Neural cell (in vitro differentiated cells): Measurements from ENCODE around the gene VDAC1. TPM values are rescaled to one million over a fixed set of nuclear protein-coding genes. Genes with fewer than 3 reads are reported as not detected.

Experiments used
- H2AFZ ChIP-seq: fragments of 200-600, 300-800 bp; sonication (generic), shearing (Covaris generic); 2 replicates; pipeline ENCODE4 v1.6.0; 2014; ENCODE audit warnings: low read depth, mild to moderate bottlenecking, antibody characterized with exemption, low read length, moderate library complexity
- H3F3A ChIP-seq: fragments of 200-600 bp; shearing (Covaris generic); 2 replicates; pipeline ENCODE4 v1.6.1; 2016; ENCODE audit warnings: mild to moderate bottlenecking, moderate library complexity, mixed read lengths, antibody characterized with exemption, low read length; ENCODE audit not compliant: insufficient read depth, poor library complexity, severe bottlenecking
- H3K27ac ChIP-seq: fragments of 200-600, 300-800 bp; sonication (generic), shearing (Covaris generic); 2 replicates; pipeline ENCODE4 v1.5.1; 2014; ENCODE audit warnings: mild to moderate bottlenecking, low read length, moderate library complexity
- H3K27me3 ChIP-seq: fragments of 300-800, 200-600 bp; sonication (generic), shearing (Covaris generic); 2 replicates; pipeline ENCODE4 v1.6.0; 2014; ENCODE audit warnings: mild to moderate bottlenecking, low read depth, low read length, moderate library complexity; ENCODE audit not compliant: insufficient read depth
- H3K36me3 ChIP-seq: fragments of 300-800, 200-600 bp; sonication (generic), shearing (Covaris generic); 2 replicates; pipeline ENCODE4 v1.5.1; 2014; ENCODE audit warnings: mild to moderate bottlenecking, antibody characterized with exemption, low read length, moderate library complexity; ENCODE audit not compliant: insufficient read depth
- H3K4me2 ChIP-seq: fragments of 300-800, 200-600 bp; sonication (generic), shearing (Covaris generic); 2 replicates; pipeline ENCODE4 v1.6.0; 2014; ENCODE audit warnings: mild to moderate bottlenecking, low read length
- H3K4me3 ChIP-seq: fragments of 300-800, 200-600 bp; sonication (generic), shearing (Covaris generic); 2 replicates; pipeline ENCODE4 v1.5.1; 2014; ENCODE audit warnings: mild to moderate bottlenecking, low read length, moderate library complexity
- H3K79me2 ChIP-seq: fragments of 200-600 bp; shearing (Covaris generic); replicated peaks from 2 replicates; pipeline ENCODE4 v1.6.0; 2014; ENCODE audit warnings: mild to moderate bottlenecking, low read length, moderate library complexity; ENCODE audit not compliant: insufficient read depth
- H3K9ac ChIP-seq: fragments of 300-800, 200-600 bp; sonication (generic), shearing (Covaris generic); 2 replicates; pipeline ENCODE4 v1.6.1; 2016; ENCODE audit warnings: mild to moderate bottlenecking, low read length, mixed read lengths
- H3K9me2 ChIP-seq: fragments of 200-600 bp; shearing (Covaris generic); 2 replicates; pipeline ENCODE4 v1.6.1; 2016; ENCODE audit warnings: mild to moderate bottlenecking, low read length, mixed read lengths; ENCODE audit not compliant: insufficient read depth
- H3K9me3 ChIP-seq: fragments of 200-600, 300-800 bp; sonication (generic), shearing (Covaris generic); 2 replicates; pipeline ENCODE4 v1.6.1; 2016; ENCODE audit warnings: mild to moderate bottlenecking, mixed run types, low read length, moderate library complexity, mixed read lengths
- H4K20me1 ChIP-seq: fragments of 200-600 bp; shearing (Covaris generic); 2 replicates; pipeline ENCODE4 v1.6.1; 2016; ENCODE audit warnings: mild to moderate bottlenecking, mixed run types; ENCODE audit not compliant: insufficient read depth
- EP300 ChIP-seq: fragments of 450-650 bp; conservative IDR thresholded peaks from 2 replicates; pipeline ENCODE4 v1.6.1; 2014; ENCODE audit warnings: antibody characterized with exemption, mild to moderate bottlenecking, moderate library complexity; ENCODE audit not compliant: poor library complexity, severe bottlenecking
- EZH2 ChIP-seq: fragments of 200-600, 300-800 bp; shearing (Covaris generic), sonication (generic); IDR thresholded peaks from 2 replicates; pipeline ENCODE4 v1.6.1; 2014; ENCODE audit warnings: antibody characterized with exemption, low read length, borderline replicate concordance, mild to moderate bottlenecking; ENCODE audit not compliant: insufficient read depth, poor library complexity, severe bottlenecking
- MXI1 ChIP-seq: fragments of 450-650 bp; conservative IDR thresholded peaks from 2 replicates; pipeline ENCODE4 v1.6.1; 2014; ENCODE audit warnings: antibody characterized with exemption, mild to moderate bottlenecking; ENCODE audit not compliant: poor library complexity, severe bottlenecking
- POLR2AphosphoS5 ChIP-seq: IDR thresholded peaks from 2 replicates; pipeline ENCODE4 v1.6.1; 2012
- RAD21 ChIP-seq: fragments of 450-650 bp; conservative IDR thresholded peaks from 2 replicates; pipeline ENCODE4 v1.6.1; 2014; ENCODE audit warnings: antibody characterized with exemption, mild to moderate bottlenecking, moderate library complexity
- SMC3 ChIP-seq: fragments of 450-650 bp; conservative IDR thresholded peaks from 2 replicates; pipeline ENCODE4 v1.6.1; 2014; ENCODE audit warnings: antibody characterized with exemption, mild to moderate bottlenecking, moderate library complexity; ENCODE audit not compliant: poor library complexity
- TAF1 ChIP-seq: IDR thresholded peaks from 2 replicates; pipeline ENCODE4 v1.6.1; 2012; ENCODE audit warnings: low read depth
- polyA plus RNA-seq: library from polyadenylated mRNA; depleted of rRNA; stranded (reverse); fragments of >200 nt; gene quantifications from 2 replicates; pipeline ENCODE4 v1.2.3, GENCODE V29; 2014
- TF ChIP-seq, protein P1 (sequence below): IDR thresholded peaks from 2 replicates; pipeline ENCODE4 v1.6.1; 2012; ENCODE audit warnings: borderline replicate concordance
- TF ChIP-seq, protein P2 (sequence below): fragments of 450-650 bp; IDR thresholded peaks from 2 replicates; pipeline ENCODE4 v1.5.1; 2014; ENCODE audit warnings: antibody characterized with exemption, mild to moderate bottlenecking, moderate library complexity; ENCODE audit not compliant: poor library complexity, severe bottlenecking

Gene VDAC1
- polyA plus RNA-seq, 1 donor from 2014 or later: 307 TPM

DNA sequence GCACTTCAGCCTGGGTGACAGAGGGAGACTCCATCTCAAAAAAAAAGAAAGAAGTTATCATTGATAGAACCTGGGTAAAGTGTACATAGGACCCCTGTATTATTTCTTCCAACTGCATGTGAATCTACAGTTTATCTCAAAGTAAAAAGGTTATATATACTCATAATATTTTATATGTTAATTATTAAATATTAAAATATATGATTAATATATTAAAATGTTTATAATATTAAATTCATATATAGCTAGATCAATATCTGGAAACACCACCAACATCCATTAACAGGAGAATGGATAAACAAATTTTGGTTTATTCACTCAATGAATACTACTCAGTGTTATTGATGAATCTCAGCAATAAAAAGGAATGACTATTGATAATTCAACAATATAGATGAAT is 56.1 kb downstream of the VDAC1 start:
- Histone ChIP-seq H3K27me3 (no peaks in the 10 kb centered on the region), H3K9ac (no peak overlapping the region), H3K9me3 (no peaks in the 10 kb centered on the region), H2AFZ (no peak overlapping the region), H3F3A (no peaks in the 10 kb centered on the region), H3K4me3 (no peak overlapping the region), H3K79me2 (no peaks in the 10 kb centered on the region), H3K4me2 (no peak overlapping the region), H3K27ac (no peak overlapping the region), H4K20me1 (no peaks in the 10 kb centered on the region), H3K9me2 (no peaks in the 10 kb centered on the region), H3K36me3 (no peaks in the 10 kb centered on the region)
- TF ChIP-seq RAD21 (no peak), POLR2AphosphoS5 (no peak), EZH2 (no peak), MXI1 (no peak), EP300 (no peak), SMC3 (no peak)
- TF ChIP-seq, protein P1, sequence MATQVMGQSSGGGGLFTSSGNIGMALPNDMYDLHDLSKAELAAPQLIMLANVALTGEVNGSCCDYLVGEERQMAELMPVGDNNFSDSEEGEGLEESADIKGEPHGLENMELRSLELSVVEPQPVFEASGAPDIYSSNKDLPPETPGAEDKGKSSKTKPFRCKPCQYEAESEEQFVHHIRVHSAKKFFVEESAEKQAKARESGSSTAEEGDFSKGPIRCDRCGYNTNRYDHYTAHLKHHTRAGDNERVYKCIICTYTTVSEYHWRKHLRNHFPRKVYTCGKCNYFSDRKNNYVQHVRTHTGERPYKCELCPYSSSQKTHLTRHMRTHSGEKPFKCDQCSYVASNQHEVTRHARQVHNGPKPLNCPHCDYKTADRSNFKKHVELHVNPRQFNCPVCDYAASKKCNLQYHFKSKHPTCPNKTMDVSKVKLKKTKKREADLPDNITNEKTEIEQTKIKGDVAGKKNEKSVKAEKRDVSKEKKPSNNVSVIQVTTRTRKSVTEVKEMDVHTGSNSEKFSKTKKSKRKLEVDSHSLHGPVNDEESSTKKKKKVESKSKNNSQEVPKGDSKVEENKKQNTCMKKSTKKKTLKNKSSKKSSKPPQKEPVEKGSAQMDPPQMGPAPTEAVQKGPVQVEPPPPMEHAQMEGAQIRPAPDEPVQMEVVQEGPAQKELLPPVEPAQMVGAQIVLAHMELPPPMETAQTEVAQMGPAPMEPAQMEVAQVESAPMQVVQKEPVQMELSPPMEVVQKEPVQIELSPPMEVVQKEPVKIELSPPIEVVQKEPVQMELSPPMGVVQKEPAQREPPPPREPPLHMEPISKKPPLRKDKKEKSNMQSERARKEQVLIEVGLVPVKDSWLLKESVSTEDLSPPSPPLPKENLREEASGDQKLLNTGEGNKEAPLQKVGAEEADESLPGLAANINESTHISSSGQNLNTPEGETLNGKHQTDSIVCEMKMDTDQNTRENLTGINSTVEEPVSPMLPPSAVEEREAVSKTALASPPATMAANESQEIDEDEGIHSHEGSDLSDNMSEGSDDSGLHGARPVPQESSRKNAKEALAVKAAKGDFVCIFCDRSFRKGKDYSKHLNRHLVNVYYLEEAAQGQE: no peak
- TF ChIP-seq, protein P2, sequence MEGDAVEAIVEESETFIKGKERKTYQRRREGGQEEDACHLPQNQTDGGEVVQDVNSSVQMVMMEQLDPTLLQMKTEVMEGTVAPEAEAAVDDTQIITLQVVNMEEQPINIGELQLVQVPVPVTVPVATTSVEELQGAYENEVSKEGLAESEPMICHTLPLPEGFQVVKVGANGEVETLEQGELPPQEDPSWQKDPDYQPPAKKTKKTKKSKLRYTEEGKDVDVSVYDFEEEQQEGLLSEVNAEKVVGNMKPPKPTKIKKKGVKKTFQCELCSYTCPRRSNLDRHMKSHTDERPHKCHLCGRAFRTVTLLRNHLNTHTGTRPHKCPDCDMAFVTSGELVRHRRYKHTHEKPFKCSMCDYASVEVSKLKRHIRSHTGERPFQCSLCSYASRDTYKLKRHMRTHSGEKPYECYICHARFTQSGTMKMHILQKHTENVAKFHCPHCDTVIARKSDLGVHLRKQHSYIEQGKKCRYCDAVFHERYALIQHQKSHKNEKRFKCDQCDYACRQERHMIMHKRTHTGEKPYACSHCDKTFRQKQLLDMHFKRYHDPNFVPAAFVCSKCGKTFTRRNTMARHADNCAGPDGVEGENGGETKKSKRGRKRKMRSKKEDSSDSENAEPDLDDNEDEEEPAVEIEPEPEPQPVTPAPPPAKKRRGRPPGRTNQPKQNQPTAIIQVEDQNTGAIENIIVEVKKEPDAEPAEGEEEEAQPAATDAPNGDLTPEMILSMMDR: no peak

DNA sequence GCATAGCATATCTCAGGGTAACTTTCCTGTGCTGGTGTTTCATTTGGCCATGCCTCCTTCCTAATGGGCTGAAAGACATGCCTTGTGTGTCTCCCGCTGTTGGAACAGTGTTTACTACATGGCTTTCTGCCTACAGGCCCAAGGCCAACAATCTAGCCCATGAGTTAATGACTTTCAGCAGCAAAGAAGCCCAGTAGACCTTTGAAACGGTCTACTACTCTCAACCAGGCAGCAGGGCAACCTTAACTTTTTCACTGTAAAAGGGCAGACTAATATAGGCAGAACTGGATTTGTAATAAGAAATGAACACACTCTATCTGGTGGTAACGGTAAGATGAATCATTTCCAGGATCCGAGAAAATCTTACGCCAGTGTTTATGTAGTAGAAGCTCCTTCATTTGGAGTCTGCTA is 57.3 kb downstream of the VDAC1 start:
- Histone ChIP-seq H3K79me2 (no peaks in the 10 kb centered on the region), H4K20me1 (no peaks in the 10 kb centered on the region), H3K4me2 (no peak overlapping the region), H3K9me3 (no peaks in the 10 kb centered on the region), H2AFZ (no peak overlapping the region), H3K9ac (no peak overlapping the region), H3K4me3 (no peak overlapping the region), H3K27ac (no peak overlapping the region), H3F3A (no peaks in the 10 kb centered on the region), H3K36me3 (no peaks in the 10 kb centered on the region), H3K9me2 (no peaks in the 10 kb centered on the region), H3K27me3 (no peaks in the 10 kb centered on the region)
- TF ChIP-seq, protein P2: no peak
- TF ChIP-seq MXI1 (no peak), EZH2 (no peak), EP300 (no peak), POLR2AphosphoS5 (no peak), SMC3 (no peak), TAF1 (no peak), RAD21 (no peak)
- TF ChIP-seq, protein P1: no peak
